HCT116 (cell line): ENCODE results near the gene ARHGEF11.

Experiments used
- CBX3 ChIP-seq: IDR thresholded peaks from 2 replicates; pipeline ENCODE4 v1.6.1; 2012; ENCODE audit warnings: low read depth
- CTCF ChIP-seq, 3 experiments: fragments of 200-600 bp in 1 of 3; sonication (generic) in 1 of 3; IDR thresholded peaks in 2 of 3; conservative IDR thresholded peaks in 1 of 3; 2 replicates each; pipeline ENCODE4 v1.5.1; 2012 to 2017; ENCODE audit warnings: low read depth in 2 of 3, low read length in 2 of 3, antibody characterized with exemption in 1 of 3, borderline replicate concordance in 1 of 3, control low read depth in 1 of 3, mild to moderate bottlenecking in 1 of 3, mixed read lengths in 1 of 3, mixed run types in 1 of 3, moderate library complexity in 1 of 3; ENCODE audit not compliant: insufficient read depth in 1 of 3
- EZH2 ChIP-seq: fragments of 200-600 bp; sonication (generic); IDR thresholded peaks from 2 replicates; pipeline ENCODE4 v1.6.1; 2017; ENCODE audit warnings: antibody characterized with exemption, mixed run types
- JUND ChIP-seq: IDR thresholded peaks from 2 replicates; pipeline ENCODE4 v1.6.1; 2012
- POLR2A ChIP-seq: IDR thresholded peaks from 2 replicates; pipeline ENCODE4 v1.7.0; 2011; ENCODE audit warnings: borderline replicate concordance; ENCODE audit not compliant: insufficient read depth, insufficient read length; ENCODE audit errors: extremely low read depth
- POLR2AphosphoS5 ChIP-seq: IDR thresholded peaks from 2 replicates; pipeline ENCODE4 v1.6.1; 2011; ENCODE audit warnings: mild to moderate bottlenecking, low read depth, low read length, moderate library complexity
- RAD21 ChIP-seq: IDR thresholded peaks from 2 replicates; pipeline ENCODE4 v1.6.1; 2012; ENCODE audit warnings: low read depth, mild to moderate bottlenecking
- SRF ChIP-seq: IDR thresholded peaks from 2 replicates; pipeline ENCODE4 v1.6.1; 2012; ENCODE audit warnings: low read depth
- TCF7L2 ChIP-seq: IDR thresholded peaks from 2 replicates; pipeline ENCODE4 v1.7.0; 2011; ENCODE audit warnings: borderline replicate concordance, inconsistent platforms; ENCODE audit not compliant: insufficient read depth, insufficient read length; ENCODE audit errors: extremely low read depth

- no peak for TF ChIP-seq CTCF (IDR thresholded peaks at IDR 0.05 in 2 of 3, conservative IDR thresholded peaks at IDR 0.05 in 1 of 3; ENCODE audit: borderline replicate concordance in 1 of 3, insufficient read depth in 1 of 3, low read depth in 2 of 3, low read length in 2 of 3)
- no peak for TF ChIP-seq EZH2
- TF ChIP-seq JUND: no peak
- no peak for TF ChIP-seq TCF7L2
- peak; percentile 48 for TF ChIP-seq POLR2A
- peak; percentile 92 for TF ChIP-seq POLR2AphosphoS5
- no peak for TF ChIP-seq SRF
- no peak for TF ChIP-seq RAD21
- TF ChIP-seq CBX3: no peak
These were observed at the start of gene ARHGEF11 for GRCh38 chr1:157045250-157046218.
